OCI-LY1 (cell line): ENCODE measurements around the gene ME1.
"Not testable (repeated sequence)": the region's sequence is repeated elsewhere in the genome, so short reads cannot be mapped to it uniquely, and the experiment has no call there.

Experiments
- H2AFZ ChIP-seq: fragments of 200-600 bp; sonication (generic), shearing (Covaris generic); 2 replicates; pipeline ENCODE4 v1.6.0; 2014; ENCODE audit warnings: antibody characterized with exemption, mild to moderate bottlenecking, low read length
- H3F3A ChIP-seq: fragments of 200-600 bp; sonication (generic), shearing (Covaris generic); 2 replicates; pipeline ENCODE4 v1.6.0; 2014; ENCODE audit warnings: mild to moderate bottlenecking, antibody characterized with exemption, low read length, moderate library complexity; ENCODE audit not compliant: insufficient read depth
- H3K27ac ChIP-seq: fragments of 200-600 bp; sonication (generic); 2 replicates; pipeline ENCODE4 v1.5.1; 2014; ENCODE audit warnings: low read length, mixed run types, mild to moderate bottlenecking, low read depth; ENCODE audit not compliant: poor library complexity, severe bottlenecking
- H3K27me3 ChIP-seq: fragments of 200-600 bp; sonication (generic); 2 replicates; pipeline ENCODE4 v1.6.0; 2014; ENCODE audit warnings: antibody characterized with exemption, mild to moderate bottlenecking, low read length, moderate library complexity; ENCODE audit not compliant: insufficient read depth
- H3K36me3 ChIP-seq: fragments of 200-600 bp; sonication (generic); 2 replicates; pipeline ENCODE4 v1.6.1; 2014; ENCODE audit warnings: mild to moderate bottlenecking, antibody characterized with exemption, low read length, moderate library complexity, mixed read lengths; ENCODE audit not compliant: insufficient read depth
- H3K4me1 ChIP-seq: fragments of 200-600 bp; sonication (generic); 2 replicates; pipeline ENCODE4 v1.5.1; 2014; ENCODE audit warnings: mild to moderate bottlenecking, low read length, moderate library complexity; ENCODE audit not compliant: insufficient read depth, severe bottlenecking
- H3K4me2 ChIP-seq: fragments of 200-600 bp; sonication (generic), shearing (Covaris generic); 2 replicates; pipeline ENCODE4 v1.6.1; 2014; ENCODE audit warnings: low read length
- H3K4me3 ChIP-seq: fragments of 200-600 bp; sonication (generic); 2 replicates; pipeline ENCODE4 v1.5.1; 2014; ENCODE audit warnings: low read length, low read depth, mild to moderate bottlenecking, mixed read lengths; ENCODE audit not compliant: poor library complexity, severe bottlenecking
- H3K79me2 ChIP-seq: fragments of 200-600 bp; shearing (Covaris generic); 2 replicates; pipeline ENCODE4 v1.6.1; 2016; ENCODE audit warnings: mixed run types, low read length, mixed read lengths; ENCODE audit not compliant: insufficient read depth
- H3K9ac ChIP-seq: fragments of 200-600 bp; sonication (generic), shearing (Covaris generic); 2 replicates; pipeline ENCODE4 v1.6.1; 2014; ENCODE audit warnings: mild to moderate bottlenecking, low read length, mixed read lengths
- H3K9me2 ChIP-seq: fragments of 200-600 bp; sonication (generic), shearing (Covaris generic); 2 replicates; pipeline ENCODE4 v1.6.1; 2014; ENCODE audit warnings: low read depth, mild to moderate bottlenecking, low read length, mixed read lengths
- H3K9me3 ChIP-seq: fragments of 200-600 bp; shearing (Covaris generic); 2 replicates; pipeline ENCODE4 v1.6.1; 2014; ENCODE audit warnings: low read length, mixed read lengths
- H4K20me1 ChIP-seq: fragments of 200-600 bp; sonication (generic), shearing (Covaris generic); 2 replicates; pipeline ENCODE4 v1.6.0; 2016; ENCODE audit warnings: mild to moderate bottlenecking, low read length; ENCODE audit not compliant: insufficient read depth
- EZH2 ChIP-seq: fragments of 200-600 bp; sonication (generic), shearing (Covaris generic); IDR thresholded peaks from 2 replicates; pipeline ENCODE4 v1.8.0; 2017; ENCODE audit warnings: borderline replicate concordance, mixed run types, mild to moderate bottlenecking, antibody characterized with exemption, low read length, moderate library complexity, mixed read lengths
- TF ChIP-seq, protein P1 (sequence below): fragments of 200-600 bp; sonication (generic), shearing (Covaris generic); IDR thresholded peaks from 2 replicates; pipeline ENCODE4 v1.5.1; 2017; ENCODE audit warnings: mild to moderate bottlenecking, antibody characterized with exemption, low read length, moderate library complexity, mixed read lengths

ME1 gene

DNA sequence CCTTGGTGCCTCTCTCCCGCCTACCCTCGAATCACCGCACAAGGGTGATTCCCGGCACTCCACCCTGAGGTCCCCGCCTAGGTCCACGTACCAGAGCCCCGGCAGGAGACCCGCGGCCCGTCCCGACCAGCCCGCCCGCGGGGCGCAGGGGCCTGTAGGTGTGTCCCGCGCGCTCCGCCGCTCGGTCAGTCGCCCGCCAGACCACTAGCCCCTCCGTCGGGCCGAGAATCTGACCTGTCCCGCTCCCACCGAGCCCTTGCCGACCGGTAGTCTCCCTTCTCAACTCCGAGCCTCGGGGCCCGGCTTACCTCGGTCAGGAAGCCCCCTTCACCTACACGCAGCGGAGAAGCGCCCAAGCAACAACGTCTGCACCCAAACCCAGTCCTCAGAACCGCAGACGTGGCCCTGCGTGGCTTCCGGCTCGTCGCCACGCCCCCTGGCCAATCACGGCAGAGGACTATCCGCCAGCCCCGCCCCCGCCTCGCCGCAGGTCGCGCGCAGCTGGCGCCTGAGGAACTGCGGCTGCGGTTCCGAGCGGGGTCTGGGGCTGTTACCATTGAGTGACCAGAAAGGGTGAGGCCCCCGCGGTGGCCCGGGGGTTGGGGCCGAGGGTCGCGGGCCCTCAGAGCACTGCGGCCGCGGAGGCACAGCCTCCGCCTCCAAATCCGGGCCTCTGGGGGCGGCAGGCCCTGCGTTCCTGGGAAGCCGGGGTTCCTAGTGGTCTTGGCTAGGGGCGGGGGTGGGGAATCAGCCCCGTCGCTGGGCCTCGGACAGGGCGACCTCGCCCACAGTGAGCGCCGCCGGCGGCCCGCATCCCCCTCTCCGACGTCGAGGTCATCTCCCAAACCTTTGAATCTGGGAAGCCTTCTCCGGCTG lies 237.7 kb downstream of the ME1 start, which contains the start of the genes PGM3 and RWDD2A:
Gene PGM3 (minus strand): TSS at position 395 of the 876 bp plus-strand sequence. CDS start 2,253 bp downstream, outside the sequence.
Gene RWDD2A (plus strand): TSS at position 487 of the 876 bp plus-strand sequence. CDS start 1,095 bp downstream, outside the sequence.
- Histone ChIP-seq H3K27me3 (no peaks in the 10 kb centered on the region), H3K4me1 (peaks cover 29% of the 10 kb centered on the region), H3K4me3 (peak within 1 kb of the TSS; percentile 94), H3K9ac (peak within 1 kb of the TSS; percentile 84), H3K27ac (no peak within 1 kb of the TSS), H3K9me2 (no peaks in the 10 kb centered on the region), H3F3A (no peaks in the 10 kb centered on the region; the same call in 1 of the 2 replicates), H3K4me2 (peak within 1 kb of the TSS; percentile 92), H2AFZ (peak within 1 kb of the TSS; percentile 74), H3K36me3 (peaks cover 21% of the 10 kb centered on the region), H3K79me2 (peaks cover 6% of the 10 kb centered on the region), H4K20me1 (no peaks in the 10 kb centered on the region), H3K9me3 (no peaks in the 10 kb centered on the region)
- TF ChIP-seq, protein P1, sequence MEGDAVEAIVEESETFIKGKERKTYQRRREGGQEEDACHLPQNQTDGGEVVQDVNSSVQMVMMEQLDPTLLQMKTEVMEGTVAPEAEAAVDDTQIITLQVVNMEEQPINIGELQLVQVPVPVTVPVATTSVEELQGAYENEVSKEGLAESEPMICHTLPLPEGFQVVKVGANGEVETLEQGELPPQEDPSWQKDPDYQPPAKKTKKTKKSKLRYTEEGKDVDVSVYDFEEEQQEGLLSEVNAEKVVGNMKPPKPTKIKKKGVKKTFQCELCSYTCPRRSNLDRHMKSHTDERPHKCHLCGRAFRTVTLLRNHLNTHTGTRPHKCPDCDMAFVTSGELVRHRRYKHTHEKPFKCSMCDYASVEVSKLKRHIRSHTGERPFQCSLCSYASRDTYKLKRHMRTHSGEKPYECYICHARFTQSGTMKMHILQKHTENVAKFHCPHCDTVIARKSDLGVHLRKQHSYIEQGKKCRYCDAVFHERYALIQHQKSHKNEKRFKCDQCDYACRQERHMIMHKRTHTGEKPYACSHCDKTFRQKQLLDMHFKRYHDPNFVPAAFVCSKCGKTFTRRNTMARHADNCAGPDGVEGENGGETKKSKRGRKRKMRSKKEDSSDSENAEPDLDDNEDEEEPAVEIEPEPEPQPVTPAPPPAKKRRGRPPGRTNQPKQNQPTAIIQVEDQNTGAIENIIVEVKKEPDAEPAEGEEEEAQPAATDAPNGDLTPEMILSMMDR = no peak
- TF ChIP-seq EZH2 = no peak

DNA sequence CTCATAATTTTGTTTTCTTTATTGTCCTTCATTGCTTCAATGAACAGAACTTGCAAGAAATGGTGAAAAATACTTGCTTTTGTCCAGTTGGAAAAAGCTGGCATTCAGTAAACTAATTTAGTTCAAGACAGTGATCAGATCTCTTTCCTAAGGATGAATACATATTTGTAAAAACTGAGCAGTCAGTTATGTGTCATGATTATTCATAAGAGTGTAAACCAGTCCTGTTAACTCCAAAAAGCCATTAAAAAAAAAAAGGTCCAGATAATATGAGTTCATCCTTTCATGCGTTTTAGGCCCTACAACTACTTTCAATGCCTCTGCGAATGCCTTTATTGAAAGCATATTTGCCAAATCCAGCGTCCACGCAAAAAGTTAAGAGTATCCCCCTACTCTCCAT lies 238.4 kb downstream of the ME1 start:
- Histone ChIP-seq H4K20me1 (no peaks in the 10 kb centered on the region), H2AFZ (no peak overlapping the region), H3K4me2 (peak overlapping the region; percentile 92), H3K36me3 (peaks cover 21% of the 10 kb centered on the region), H3F3A (no peaks in the 10 kb centered on the region; the same call in 1 of the 2 replicates), H3K9me2 (no peaks in the 10 kb centered on the region), H3K9ac (peak overlapping the region; percentile 84), H3K4me3 (peak overlapping the region; percentile 94), H3K27ac (no peak overlapping the region), H3K4me1 (peaks cover 29% of the 10 kb centered on the region), H3K27me3 (no peaks in the 10 kb centered on the region), H3K79me2 (peaks cover 6% of the 10 kb centered on the region), H3K9me3 (no peaks in the 10 kb centered on the region)
- TF ChIP-seq, protein P1 = no peak
- no peak for TF ChIP-seq EZH2

DNA sequence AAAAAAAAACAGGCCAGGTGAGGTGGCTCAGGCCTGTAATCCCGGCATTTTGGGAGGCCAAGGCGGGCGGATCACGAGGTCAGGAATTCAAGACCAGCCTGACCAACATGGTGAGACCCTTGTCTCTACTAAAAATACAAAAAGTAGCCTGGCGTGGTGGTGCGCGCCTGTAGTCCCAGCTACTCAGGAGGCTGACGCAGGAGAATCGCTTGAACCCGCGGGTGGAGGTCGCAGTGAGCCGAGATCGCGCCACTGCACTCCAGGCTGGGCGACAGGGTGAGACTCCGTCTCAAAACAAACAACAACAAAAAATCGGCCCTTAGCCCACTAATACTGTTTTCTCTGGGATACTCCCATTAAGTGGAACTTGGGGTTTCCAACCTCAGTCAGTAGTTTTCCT lies 238.9 kb downstream of the ME1 start:
- not testable (repeated sequence) for H3F3A ChIP-seq, H4K20me1 ChIP-seq, H3K9me3 ChIP-seq, H3K9me2 ChIP-seq, H3K79me2 ChIP-seq, H3K27ac ChIP-seq, H2AFZ ChIP-seq, H3K27me3 ChIP-seq
- peaks cover 29% of the 10 kb centered on the region for H3K4me1 ChIP-seq
- H3K4me3 ChIP-seq = peak overlapping the region; percentile 94
- peak overlapping the region; percentile 84 for H3K9ac ChIP-seq
- peaks cover 21% of the 10 kb centered on the region; the same call in 1 of the 2 replicates for H3K36me3 ChIP-seq
- H3K4me2 ChIP-seq = peak overlapping the region; percentile 92
